Coronary artery (tissue), 2 donors: ENCODE results near the gene SSBP3.

Experiments
- DNase-seq: peaks from one replicate; pipeline ENCODE4 v3.0.0-alpha.2; 2017; ENCODE audit warnings: low spot score
- H3K27ac ChIP-seq, 2 donors: fragments of 200-600 bp; sonication (generic); one replicate each; pipeline ENCODE4 v1.5.1; 2016 to 2019
- H3K4me3 ChIP-seq: fragments of 200-600 bp; sonication (generic); 2 replicates; pipeline ENCODE4 v1.5.1; 2016; ENCODE audit warnings: mild to moderate bottlenecking, moderate library complexity
- TF ChIP-seq, protein P1 (sequence below): fragments of 200-600 bp; sonication (generic); IDR thresholded peaks from one replicate; pipeline ENCODE4 v1.5.1; 2019; ENCODE audit warnings: antibody characterized with exemption

Gene SSBP3

DNA sequence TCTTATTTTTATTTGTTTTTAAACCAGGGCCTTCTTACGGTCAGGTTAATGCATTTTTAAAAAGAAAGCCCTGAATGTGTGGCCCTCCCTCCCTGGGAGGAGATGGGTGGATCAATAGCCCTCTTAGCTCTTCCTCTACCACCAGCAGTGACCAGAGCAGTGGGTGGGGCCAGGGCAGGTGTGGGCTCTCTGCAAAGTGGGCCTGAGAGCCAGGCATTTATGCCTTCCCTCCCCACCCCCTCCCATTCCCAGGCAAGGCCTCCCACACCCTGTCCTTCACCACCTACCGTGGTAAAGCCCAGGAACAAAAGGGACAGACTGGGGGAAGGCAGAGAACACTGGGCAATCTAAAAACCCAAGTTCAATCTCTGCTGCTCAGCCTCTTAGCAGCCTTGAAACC is 63.9 kb downstream of the SSBP3 start:
- DNase-seq = no peak
- TF ChIP-seq, protein P1, sequence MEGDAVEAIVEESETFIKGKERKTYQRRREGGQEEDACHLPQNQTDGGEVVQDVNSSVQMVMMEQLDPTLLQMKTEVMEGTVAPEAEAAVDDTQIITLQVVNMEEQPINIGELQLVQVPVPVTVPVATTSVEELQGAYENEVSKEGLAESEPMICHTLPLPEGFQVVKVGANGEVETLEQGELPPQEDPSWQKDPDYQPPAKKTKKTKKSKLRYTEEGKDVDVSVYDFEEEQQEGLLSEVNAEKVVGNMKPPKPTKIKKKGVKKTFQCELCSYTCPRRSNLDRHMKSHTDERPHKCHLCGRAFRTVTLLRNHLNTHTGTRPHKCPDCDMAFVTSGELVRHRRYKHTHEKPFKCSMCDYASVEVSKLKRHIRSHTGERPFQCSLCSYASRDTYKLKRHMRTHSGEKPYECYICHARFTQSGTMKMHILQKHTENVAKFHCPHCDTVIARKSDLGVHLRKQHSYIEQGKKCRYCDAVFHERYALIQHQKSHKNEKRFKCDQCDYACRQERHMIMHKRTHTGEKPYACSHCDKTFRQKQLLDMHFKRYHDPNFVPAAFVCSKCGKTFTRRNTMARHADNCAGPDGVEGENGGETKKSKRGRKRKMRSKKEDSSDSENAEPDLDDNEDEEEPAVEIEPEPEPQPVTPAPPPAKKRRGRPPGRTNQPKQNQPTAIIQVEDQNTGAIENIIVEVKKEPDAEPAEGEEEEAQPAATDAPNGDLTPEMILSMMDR = no peak
- no peak overlapping the region for H3K27ac ChIP-seq
- no peak overlapping the region for H3K4me3 ChIP-seq

DNA sequence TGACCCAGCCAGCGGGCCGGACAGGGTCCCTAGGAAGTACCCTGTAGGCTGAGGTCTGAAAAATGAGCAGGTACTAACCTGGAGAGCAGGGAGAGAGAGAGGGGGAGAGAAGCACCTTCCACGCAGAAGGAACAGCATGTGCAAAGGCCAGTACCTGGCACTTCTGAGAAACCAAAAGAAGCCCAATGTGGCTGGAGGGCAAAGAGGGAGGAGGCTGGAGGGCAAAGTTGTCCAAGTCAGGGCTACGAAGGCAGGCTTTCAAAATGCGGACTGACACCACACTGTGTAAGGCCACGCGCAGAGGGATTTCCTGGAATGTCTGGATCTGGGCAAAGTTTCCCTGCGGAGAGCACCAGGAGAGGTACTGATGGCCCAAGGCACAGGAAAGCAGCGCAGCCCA is 64.4 kb downstream of the SSBP3 start:
- TF ChIP-seq, protein P1 = no peak
- Histone ChIP-seq H3K27ac (no peak overlapping the region), H3K4me3 (no peak overlapping the region)
- no peak for DNase-seq

DNA sequence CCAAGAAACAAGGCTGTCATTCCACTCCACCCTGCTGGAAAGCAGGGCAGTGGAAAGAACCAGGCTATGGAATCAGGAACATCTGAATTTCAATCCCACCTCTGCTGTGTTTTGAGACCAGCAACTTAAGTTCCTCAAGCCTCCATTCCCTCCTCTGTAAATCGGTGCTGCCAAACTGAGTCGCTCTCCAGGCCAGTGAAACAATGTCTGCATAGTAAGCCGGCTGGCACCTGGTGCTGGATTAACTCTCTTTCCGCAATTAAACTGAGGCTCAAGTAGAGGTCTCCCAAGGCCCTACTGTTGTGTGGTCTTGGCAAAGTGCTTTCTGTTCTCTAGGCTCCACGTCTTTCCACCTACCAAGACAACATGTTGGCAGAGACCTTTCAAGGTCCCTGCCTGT is 65.3 kb downstream of the SSBP3 start:
- H3K27ac ChIP-seq = peak overlapping the region in 1 of 2 donors; percentile 58
- DNase-seq = no peak
- TF ChIP-seq, protein P1 = no peak
- H3K4me3 ChIP-seq = no peak overlapping the region

DNA sequence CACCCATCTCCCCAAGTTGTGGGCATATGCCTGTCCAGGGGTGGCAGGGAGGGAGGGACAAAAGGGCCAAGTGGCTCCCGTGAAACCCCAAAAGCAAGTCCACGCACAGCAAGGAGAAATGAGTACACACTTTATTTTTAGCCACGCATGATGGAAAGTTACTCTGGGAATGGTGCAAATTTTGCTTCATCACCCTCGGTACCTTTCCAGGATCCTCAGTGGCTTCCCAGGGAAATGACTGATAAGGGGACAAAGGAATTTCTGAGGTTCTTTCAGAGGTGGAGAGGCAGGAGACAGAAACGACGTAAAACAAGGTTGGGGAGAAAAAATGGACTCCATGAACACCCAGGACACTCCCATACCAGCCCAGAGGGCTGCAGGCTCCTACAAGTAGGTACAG is 65.8 kb downstream of the SSBP3 start:
- H3K4me3 ChIP-seq = no peak overlapping the region
- peak overlapping the region in 1 of 2 donors; percentile 58 for H3K27ac ChIP-seq
- TF ChIP-seq, protein P1 = no peak
- DNase-seq = no peak

DNA sequence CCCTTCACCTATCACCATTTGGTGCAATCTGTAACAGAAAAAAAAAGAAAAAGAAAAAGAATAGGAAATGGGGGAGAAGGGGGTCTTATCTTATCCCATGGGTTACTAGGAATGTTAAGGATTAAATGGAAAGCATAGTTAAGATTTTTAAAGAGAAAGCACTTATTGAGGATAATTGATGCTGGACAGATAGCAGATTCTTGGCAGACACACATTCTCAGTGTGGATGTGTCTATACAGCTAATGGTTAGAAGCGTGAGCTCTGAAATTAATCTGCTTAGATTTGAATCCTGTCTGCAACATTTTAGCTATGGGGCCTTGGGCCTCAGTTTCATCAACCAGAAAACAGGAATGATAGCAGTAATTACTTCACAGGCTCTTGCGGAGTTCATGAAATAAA is 67.1 kb downstream of the SSBP3 start:
- Histone ChIP-seq H3K4me3 (no peak overlapping the region), H3K27ac (no peak overlapping the region)
- no peak for DNase-seq
- TF ChIP-seq, protein P1 = no peak

DNA sequence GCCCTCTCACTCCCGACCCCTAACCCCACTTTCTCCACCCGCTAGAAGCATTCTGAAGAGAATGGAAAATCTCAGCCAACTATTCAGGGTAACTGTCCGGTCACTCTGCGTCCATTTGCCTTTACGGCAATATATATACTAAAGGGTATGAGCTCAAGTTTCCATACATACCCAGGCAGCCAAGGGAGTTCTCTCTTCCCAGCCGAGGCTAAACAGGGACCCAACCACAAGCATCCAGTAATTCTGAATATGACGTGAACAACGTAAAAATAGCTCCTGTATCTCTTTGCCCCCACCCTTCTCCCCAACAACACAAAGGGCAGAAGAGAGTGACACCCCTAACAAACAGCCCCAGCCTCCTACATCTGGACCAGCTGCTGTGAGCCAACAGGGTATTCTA is 67.7 kb downstream of the SSBP3 start:
- TF ChIP-seq, protein P1 = no peak
- no peak overlapping the region for H3K27ac ChIP-seq
- no peak overlapping the region for H3K4me3 ChIP-seq
- DNase-seq = no peak

DNA sequence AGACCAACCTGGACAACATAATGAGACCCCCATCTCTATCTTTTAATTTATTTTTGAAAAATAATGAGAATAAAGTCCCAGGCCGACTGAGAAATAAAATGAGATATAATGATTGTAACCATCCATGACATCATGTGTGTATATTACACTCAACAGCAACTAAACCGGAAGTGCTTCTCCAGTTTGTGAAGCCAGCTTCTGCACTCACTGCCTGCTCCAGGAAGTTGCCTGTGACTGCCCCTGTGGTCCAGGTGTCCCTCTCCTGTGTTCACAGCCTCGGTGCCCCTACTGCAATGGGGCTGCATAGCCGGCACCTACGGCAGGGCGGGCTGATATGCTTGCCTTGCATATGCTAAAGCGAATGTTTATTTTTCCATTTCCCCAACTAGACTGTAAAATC is 68.3 kb downstream of the SSBP3 start:
- H3K4me3 ChIP-seq = no peak overlapping the region
- no peak for DNase-seq
- TF ChIP-seq, protein P1 = no peak
- no peak overlapping the region for H3K27ac ChIP-seq
